WTC11 (cell line): Measurements from ENCODE around the gene CD72. TPM values are rescaled to one million over a fixed set of nuclear protein-coding genes. Genes with fewer than 3 reads are reported as not detected.
A peak's percentile ranks its signal among the peaks of the same experiment; 100 is the strongest.

Experiments
- ATAC-seq: fragments of 200-7000 bp; cut with Tn5 transposase; 2 replicates; pipeline ENCODE4 v1.10.0; 2021; ENCODE audit warnings: mild to moderate bottlenecking, moderate library complexity
- CTCF ChIA-PET: fragments of 300-600 bp; sonication (Branson Sonifier 250); formaldehyde crosslinking; loops from one replicate; lab custom pipeline; 2021; ENCODE audit warnings: antibody characterized with exemption; lab: Charles Lee
- POLR2A ChIA-PET: fragments of 350-600 bp; sonication (Branson Sonifier 250); formaldehyde crosslinking; loops from one replicate; lab custom pipeline; 2021; ENCODE audit warnings: antibody characterized with exemption; lab: Charles Lee
- DNase-seq: peaks from one replicate; pipeline ENCODE4 v3.0.0; 2021; ENCODE audit warnings: low spot score
- H3K27ac Mint-ChIP-seq: 2 replicates; pipeline ENCODE4 v1.8.0; 2021; ENCODE audit warnings: mixed read lengths
- H3K27me3 Mint-ChIP-seq: 2 replicates; pipeline ENCODE4 v1.8.0; 2021; ENCODE audit warnings: low read depth, mild to moderate bottlenecking, moderate library complexity, mixed read lengths
- H3K36me3 Mint-ChIP-seq: 2 replicates; pipeline ENCODE4 v1.8.0; 2021; ENCODE audit warnings: mixed read lengths
- H3K4me1 Mint-ChIP-seq: 2 replicates; pipeline ENCODE4 v1.8.0; 2022; ENCODE audit warnings: mixed read lengths
- H3K4me3 Mint-ChIP-seq: 2 replicates; pipeline ENCODE4 v1.8.0; 2021; ENCODE audit warnings: mild to moderate bottlenecking, moderate library complexity, mixed read lengths
- H3K9me3 Mint-ChIP-seq: 2 replicates; pipeline ENCODE4 v1.8.0; 2021; ENCODE audit warnings: mixed read lengths
- FOXK1 ChIP-seq: sonication (generic); formaldehyde crosslinking; IDR thresholded peaks from 2 replicates; pipeline ENCODE4 v1.8.0; 2022; ENCODE audit warnings: mild to moderate bottlenecking, moderate library complexity, missing genetic modification reagents
- GRHL2 ChIP-seq: fragments of 250-450 bp; sonication (Bioruptor Pico); IDR thresholded peaks from 2 replicates; pipeline ENCODE4 v1.8.0; 2022; ENCODE audit warnings: mild to moderate bottlenecking, moderate library complexity; ENCODE audit not compliant: insufficient replicate concordance, severe bottlenecking
- JUN ChIP-seq: sonication (generic); formaldehyde crosslinking; IDR thresholded peaks from 2 replicates; pipeline ENCODE4 v1.8.0; 2023; ENCODE audit warnings: mild to moderate bottlenecking, missing genetic modification reagents
- MXD4 ChIP-seq: fragments of 250-450 bp; sonication (Bioruptor Pico); IDR thresholded peaks from 2 replicates; pipeline ENCODE4 v1.8.0; 2021; ENCODE audit warnings: mild to moderate bottlenecking, moderate library complexity, borderline replicate concordance
- NR2C2 ChIP-seq: sonication (generic); formaldehyde crosslinking; IDR thresholded peaks from 2 replicates; pipeline ENCODE4 v1.8.0; 2022; ENCODE audit warnings: mild to moderate bottlenecking, missing genetic modification reagents
- PRRX2 ChIP-seq: fragments of 250-450 bp; sonication (Bioruptor Pico); IDR thresholded peaks from 2 replicates; pipeline ENCODE4 v1.8.0; 2021; ENCODE audit warnings: mild to moderate bottlenecking
- total RNA-seq: library from RNA; stranded (reverse); gene quantifications from 3 replicates; pipeline ENCODE4 v1.2.3, GENCODE V29; 2021
- TF ChIP-seq, protein P1 (sequence below): sonication (generic); formaldehyde crosslinking; conservative IDR thresholded peaks from 2 replicates; pipeline ENCODE4 v1.8.1; 2023; ENCODE audit warnings: mild to moderate bottlenecking, low read depth, missing genetic modification reagents, moderate library complexity
- TF ChIP-seq, protein P2 (sequence below): fragments of 250-450 bp; sonication (Bioruptor Pico); IDR thresholded peaks from 2 replicates; pipeline ENCODE4 v1.9.0; 2021; ENCODE audit warnings: moderate library complexity, mild to moderate bottlenecking, inconsistent platforms, borderline replicate concordance
- TF ChIP-seq, protein P3 (sequence below): sonication (generic); formaldehyde crosslinking; IDR thresholded peaks from 2 replicates; pipeline ENCODE4 v1.8.0; 2022; ENCODE audit warnings: mild to moderate bottlenecking, missing genetic modification reagents
- TF ChIP-seq, protein P4 (sequence below): fragments of 250-450 bp; sonication (Bioruptor Pico); IDR thresholded peaks from 2 replicates; pipeline ENCODE4 v1.9.0; 2021; ENCODE audit warnings: mild to moderate bottlenecking, borderline replicate concordance
- TF ChIP-seq, protein P5 (sequence below): sonication (generic); formaldehyde crosslinking; IDR thresholded peaks from 2 replicates; pipeline ENCODE4 v1.8.0; 2022; ENCODE audit warnings: mild to moderate bottlenecking, missing genetic modification reagents
- TF ChIP-seq, protein P6 (sequence below): sonication (generic); formaldehyde crosslinking; conservative IDR thresholded peaks from 2 replicates; pipeline ENCODE4 v1.8.1; 2022; ENCODE audit warnings: mild to moderate bottlenecking, missing genetic modification reagents
- TF ChIP-seq, protein P7 (sequence below): sonication (generic); formaldehyde crosslinking; IDR thresholded peaks from 2 replicates; pipeline ENCODE4 v1.8.1; 2022; ENCODE audit warnings: missing genetic modification reagents, borderline replicate concordance
- TF ChIP-seq, protein P8 (sequence below): sonication (generic); formaldehyde crosslinking; IDR thresholded peaks from 2 replicates; pipeline ENCODE4 v1.8.0; 2022; ENCODE audit warnings: mild to moderate bottlenecking, missing genetic modification reagents
- TF ChIP-seq, protein P9 (sequence below): fragments of 250-450 bp; sonication (Bioruptor Pico); conservative IDR thresholded peaks from 2 replicates; pipeline ENCODE4 v1.9.0; 2021; ENCODE audit warnings: mild to moderate bottlenecking

Gene CD72
- total RNA-seq, 1 experiment from 2014 or later = 2.9 TPM

DNA sequence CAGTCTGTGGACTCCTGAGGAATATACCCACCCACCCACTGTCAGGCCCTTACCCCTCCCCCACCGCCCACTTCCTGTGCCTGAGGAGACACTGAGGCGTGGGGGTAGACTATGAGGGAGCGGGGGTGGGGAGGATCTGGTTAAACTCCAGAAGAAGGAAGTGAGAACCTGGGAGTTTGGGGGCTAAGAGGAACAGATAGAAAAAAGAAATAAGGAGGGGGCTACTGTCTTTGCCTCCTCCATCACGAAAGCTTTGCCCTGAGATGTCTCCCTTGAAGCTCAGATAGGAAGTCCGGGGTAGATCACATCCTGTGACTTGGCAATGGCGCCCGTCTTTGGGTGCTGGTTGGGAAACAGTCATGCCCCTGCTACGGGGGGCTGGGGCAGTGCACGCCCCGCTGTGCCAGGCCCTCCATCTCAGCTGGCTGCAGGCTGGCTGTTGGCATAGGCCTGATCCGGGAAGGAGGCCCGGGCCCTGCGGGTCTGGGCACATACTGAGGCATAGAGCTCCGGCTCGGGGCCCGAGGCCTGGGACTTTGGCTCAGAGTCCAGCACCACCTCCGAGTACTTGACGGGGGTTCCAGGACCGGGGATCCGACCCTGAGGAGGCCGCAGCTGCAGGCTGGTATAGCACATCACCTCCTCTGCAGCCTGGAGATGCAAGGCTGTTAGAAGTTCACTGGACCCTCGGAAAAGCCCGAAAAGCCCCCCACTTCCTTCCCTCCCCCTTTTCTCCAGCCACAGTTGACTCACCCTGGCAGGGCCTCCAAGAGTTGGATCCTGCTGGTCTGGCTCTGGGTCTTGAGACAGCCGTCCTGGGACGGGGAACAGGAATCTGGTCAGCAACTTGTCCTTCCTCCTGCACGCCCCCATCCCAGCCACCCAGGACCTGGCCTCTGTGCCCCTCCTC is 31.5 kb upstream of the CD72 start:
- Mint-ChIP-seq H3K9me3 (no peaks in the 10 kb centered on the region), H3K36me3 (no peaks in the 10 kb centered on the region), H3K27ac (no peak overlapping the region), H3K4me1 (peaks cover 46% of the 10 kb centered on the region), H3K4me3 (no peak overlapping the region), H3K27me3 (peaks cover 13% of the 10 kb centered on the region)
- TF ChIP-seq GRHL2 (CRISPR knock-in tag) = no peak
- no peak for TF ChIP-seq FOXK1 (CRISPR knock-in tag)
- TF ChIP-seq MXD4 (CRISPR knock-in tag) = no peak
- TF ChIP-seq, protein P1, sequence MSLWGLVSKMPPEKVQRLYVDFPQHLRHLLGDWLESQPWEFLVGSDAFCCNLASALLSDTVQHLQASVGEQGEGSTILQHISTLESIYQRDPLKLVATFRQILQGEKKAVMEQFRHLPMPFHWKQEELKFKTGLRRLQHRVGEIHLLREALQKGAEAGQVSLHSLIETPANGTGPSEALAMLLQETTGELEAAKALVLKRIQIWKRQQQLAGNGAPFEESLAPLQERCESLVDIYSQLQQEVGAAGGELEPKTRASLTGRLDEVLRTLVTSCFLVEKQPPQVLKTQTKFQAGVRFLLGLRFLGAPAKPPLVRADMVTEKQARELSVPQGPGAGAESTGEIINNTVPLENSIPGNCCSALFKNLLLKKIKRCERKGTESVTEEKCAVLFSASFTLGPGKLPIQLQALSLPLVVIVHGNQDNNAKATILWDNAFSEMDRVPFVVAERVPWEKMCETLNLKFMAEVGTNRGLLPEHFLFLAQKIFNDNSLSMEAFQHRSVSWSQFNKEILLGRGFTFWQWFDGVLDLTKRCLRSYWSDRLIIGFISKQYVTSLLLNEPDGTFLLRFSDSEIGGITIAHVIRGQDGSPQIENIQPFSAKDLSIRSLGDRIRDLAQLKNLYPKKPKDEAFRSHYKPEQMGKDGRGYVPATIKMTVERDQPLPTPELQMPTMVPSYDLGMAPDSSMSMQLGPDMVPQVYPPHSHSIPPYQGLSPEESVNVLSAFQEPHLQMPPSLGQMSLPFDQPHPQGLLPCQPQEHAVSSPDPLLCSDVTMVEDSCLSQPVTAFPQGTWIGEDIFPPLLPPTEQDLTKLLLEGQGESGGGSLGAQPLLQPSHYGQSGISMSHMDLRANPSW (CRISPR knock-in tag) = no peak
- TF ChIP-seq, protein P2, sequence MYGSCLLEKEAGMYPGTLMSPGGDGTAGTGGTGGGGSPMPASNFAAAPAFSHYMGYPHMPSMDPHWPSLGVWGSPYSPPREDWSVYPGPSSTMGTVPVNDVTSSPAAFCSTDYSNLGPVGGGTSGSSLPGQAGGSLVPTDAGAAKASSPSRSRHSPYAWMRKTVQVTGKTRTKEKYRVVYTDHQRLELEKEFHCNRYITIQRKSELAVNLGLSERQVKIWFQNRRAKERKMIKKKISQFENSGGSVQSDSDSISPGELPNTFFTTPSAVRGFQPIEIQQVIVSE (CRISPR knock-in tag) = no peak
- TF ChIP-seq NR2C2 (CRISPR knock-in tag) = no peak
- no peak for TF ChIP-seq JUN (CRISPR knock-in tag)
- no peak for DNase-seq
- no peak for ATAC-seq
- POLR2A ChIA-PET = no interaction called here
- CTCF ChIA-PET = interaction anchor here (0.6 to 4.4 kb wide), 13 partner anchors 9 to 186 kb away, joined by 3 to 46 read pairs (median 5); partner anchors contain the start of genes CCDC107 and RMRP

DNA sequence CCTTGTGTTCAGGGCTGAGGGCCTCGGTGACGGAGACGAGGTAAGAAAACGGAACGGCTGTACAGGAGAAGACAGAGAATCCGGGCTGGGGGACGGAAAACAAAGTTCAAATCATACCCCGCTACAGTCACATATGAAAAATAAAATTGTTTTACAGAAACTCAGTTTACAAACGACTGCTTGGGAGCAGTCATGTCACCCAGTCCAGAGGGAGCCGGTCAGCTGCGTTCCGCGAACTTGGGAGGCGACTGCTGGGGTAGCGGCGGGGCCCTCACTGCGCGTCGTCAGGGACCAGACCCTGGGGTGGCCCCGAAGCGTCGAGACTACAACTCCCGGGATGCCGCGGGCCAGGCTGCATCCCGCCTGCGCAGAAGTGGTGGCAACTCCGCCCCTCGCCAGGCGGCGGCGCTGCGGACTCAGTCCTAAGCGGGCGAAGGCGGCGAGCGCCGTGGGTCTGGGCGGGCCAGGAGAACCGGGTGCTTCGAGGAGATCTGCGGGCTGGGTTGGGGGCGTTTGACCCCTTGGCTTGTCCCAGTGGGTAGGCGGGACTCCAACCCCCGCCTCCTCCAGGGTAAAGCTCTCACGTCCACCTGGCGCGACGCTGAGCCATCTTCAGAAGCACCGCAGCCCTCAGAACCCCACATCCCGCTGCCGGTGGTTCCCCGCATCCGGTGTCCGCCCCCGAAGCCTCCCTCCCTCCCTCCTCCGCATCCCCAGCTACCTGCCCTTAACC is 28.5 kb upstream of the CD72 start:
- ATAC-seq (peak; percentile 89), DNase-seq (peak; percentile 96)
- Mint-ChIP-seq H3K36me3 (0 out of 2 replicates have a peak, but pooled peaks cover under 1% of the 10 kb centered on the region), H3K4me1 (peaks cover 43% of the 10 kb centered on the region), H3K4me3 (peak overlapping the region; percentile 88), H3K27me3 (peaks cover 13% of the 10 kb centered on the region), H3K9me3 (peaks cover 1% of the 10 kb centered on the region), H3K27ac (peak overlapping the region; percentile 82)
- CTCF ChIA-PET = interaction anchor here (0.7 to 4.4 kb wide), 31 partner anchors 10 to 1206 kb away, joined by 3 to 47 read pairs (median 6); partner anchors contain the start of genes ARHGEF39, ATOSB, CCDC107 and GBA2
- POLR2A ChIA-PET = interaction anchor here (0.5 to 2.5 kb wide), 12 partner anchors 11 to 349 kb away, joined by 3 to 21 read pairs (median 4); partner anchors contain the start of genes ARHGEF39, CCDC107, CREB3 and RMRP
- TF ChIP-seq, protein P3, sequence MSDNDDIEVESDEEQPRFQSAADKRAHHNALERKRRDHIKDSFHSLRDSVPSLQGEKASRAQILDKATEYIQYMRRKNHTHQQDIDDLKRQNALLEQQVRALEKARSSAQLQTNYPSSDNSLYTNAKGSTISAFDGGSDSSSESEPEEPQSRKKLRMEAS = peak; percentile 74
- TF ChIP-seq, protein P4, sequence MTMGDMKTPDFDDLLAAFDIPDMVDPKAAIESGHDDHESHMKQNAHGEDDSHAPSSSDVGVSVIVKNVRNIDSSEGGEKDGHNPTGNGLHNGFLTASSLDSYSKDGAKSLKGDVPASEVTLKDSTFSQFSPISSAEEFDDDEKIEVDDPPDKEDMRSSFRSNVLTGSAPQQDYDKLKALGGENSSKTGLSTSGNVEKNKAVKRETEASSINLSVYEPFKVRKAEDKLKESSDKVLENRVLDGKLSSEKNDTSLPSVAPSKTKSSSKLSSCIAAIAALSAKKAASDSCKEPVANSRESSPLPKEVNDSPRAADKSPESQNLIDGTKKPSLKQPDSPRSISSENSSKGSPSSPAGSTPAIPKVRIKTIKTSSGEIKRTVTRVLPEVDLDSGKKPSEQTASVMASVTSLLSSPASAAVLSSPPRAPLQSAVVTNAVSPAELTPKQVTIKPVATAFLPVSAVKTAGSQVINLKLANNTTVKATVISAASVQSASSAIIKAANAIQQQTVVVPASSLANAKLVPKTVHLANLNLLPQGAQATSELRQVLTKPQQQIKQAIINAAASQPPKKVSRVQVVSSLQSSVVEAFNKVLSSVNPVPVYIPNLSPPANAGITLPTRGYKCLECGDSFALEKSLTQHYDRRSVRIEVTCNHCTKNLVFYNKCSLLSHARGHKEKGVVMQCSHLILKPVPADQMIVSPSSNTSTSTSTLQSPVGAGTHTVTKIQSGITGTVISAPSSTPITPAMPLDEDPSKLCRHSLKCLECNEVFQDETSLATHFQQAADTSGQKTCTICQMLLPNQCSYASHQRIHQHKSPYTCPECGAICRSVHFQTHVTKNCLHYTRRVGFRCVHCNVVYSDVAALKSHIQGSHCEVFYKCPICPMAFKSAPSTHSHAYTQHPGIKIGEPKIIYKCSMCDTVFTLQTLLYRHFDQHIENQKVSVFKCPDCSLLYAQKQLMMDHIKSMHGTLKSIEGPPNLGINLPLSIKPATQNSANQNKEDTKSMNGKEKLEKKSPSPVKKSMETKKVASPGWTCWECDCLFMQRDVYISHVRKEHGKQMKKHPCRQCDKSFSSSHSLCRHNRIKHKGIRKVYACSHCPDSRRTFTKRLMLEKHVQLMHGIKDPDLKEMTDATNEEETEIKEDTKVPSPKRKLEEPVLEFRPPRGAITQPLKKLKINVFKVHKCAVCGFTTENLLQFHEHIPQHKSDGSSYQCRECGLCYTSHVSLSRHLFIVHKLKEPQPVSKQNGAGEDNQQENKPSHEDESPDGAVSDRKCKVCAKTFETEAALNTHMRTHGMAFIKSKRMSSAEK = no peak
- TF ChIP-seq, protein P5, sequence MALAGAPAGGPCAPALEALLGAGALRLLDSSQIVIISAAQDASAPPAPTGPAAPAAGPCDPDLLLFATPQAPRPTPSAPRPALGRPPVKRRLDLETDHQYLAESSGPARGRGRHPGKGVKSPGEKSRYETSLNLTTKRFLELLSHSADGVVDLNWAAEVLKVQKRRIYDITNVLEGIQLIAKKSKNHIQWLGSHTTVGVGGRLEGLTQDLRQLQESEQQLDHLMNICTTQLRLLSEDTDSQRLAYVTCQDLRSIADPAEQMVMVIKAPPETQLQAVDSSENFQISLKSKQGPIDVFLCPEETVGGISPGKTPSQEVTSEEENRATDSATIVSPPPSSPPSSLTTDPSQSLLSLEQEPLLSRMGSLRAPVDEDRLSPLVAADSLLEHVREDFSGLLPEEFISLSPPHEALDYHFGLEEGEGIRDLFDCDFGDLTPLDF (CRISPR knock-in tag) = no peak
- TF ChIP-seq PRRX2 (CRISPR knock-in tag) (no peak), JUN (CRISPR knock-in tag) (no peak)
- TF ChIP-seq, protein P6, sequence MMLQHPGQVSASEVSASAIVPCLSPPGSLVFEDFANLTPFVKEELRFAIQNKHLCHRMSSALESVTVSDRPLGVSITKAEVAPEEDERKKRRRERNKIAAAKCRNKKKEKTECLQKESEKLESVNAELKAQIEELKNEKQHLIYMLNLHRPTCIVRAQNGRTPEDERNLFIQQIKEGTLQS (CRISPR knock-in tag) = no peak
- TF ChIP-seq, protein P7, sequence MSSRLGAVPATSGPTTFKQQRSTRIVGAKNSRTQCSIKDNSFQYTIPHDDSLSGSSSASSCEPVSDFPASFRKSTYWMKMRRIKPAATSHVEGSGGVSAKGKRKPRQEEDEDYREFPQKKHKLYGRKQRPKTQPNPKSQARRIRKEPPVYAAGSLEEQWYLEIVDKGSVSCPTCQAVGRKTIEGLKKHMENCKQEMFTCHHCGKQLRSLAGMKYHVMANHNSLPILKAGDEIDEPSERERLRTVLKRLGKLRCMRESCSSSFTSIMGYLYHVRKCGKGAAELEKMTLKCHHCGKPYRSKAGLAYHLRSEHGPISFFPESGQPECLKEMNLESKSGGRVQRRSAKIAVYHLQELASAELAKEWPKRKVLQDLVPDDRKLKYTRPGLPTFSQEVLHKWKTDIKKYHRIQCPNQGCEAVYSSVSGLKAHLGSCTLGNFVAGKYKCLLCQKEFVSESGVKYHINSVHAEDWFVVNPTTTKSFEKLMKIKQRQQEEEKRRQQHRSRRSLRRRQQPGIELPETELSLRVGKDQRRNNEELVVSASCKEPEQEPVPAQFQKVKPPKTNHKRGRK (CRISPR knock-in tag) = no peak
- TF ChIP-seq, protein P8, sequence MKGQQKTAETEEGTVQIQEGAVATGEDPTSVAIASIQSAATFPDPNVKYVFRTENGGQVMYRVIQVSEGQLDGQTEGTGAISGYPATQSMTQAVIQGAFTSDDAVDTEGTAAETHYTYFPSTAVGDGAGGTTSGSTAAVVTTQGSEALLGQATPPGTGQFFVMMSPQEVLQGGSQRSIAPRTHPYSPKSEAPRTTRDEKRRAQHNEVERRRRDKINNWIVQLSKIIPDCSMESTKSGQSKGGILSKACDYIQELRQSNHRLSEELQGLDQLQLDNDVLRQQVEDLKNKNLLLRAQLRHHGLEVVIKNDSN (CRISPR knock-in tag) = no peak; the same call in 1 of the 2 replicates
- TF ChIP-seq, protein P9, sequence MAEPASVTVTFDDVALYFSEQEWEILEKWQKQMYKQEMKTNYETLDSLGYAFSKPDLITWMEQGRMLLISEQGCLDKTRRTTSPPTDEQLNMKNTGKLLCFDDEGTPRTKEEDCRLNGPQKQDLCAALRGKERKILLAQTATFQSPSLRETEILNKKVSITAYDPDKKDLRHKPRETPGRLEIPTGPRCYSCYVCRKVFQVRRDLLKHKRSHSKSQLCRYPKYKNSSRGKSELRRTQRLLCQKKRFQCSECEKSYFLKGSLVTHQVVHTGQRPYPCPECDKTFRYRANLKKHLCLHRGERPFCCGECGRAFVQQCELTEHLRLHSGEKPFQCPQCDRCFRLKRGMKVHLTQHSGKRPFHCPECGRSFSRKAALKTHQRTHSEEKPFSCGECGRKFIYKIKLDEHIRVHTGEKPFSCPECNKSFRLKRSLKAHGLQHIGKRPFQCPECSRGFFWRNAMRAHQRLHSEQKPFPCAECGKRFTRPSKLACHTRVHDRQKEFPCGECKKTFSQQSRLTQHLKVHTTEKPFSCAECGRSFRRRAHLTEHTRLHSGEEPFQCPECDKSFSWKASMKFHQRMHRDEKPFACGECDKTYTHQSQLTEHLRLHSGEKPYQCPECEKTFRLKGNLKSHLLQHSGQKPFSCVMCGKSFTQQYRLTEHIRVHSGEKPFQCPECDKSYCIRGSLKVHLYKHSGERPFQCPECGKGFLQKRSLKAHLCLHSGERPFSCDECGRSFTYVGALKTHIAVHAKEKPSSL = no peak
